RWPE1 (cell line): Measurements from ENCODE around the gene G3BP1.

ENCODE experiments used
- CTCF ChIA-PET: fragments of 350-600 bp; sonication (Branson Sonifier 250); formaldehyde crosslinking; extraction: SDS; loops from one replicate; lab custom pipeline; 2021; lab: Yijun Ruan, JAX
- POLR2A ChIA-PET: fragments of 400-600 bp; formaldehyde crosslinking; extraction: SDS; loops from one replicate; lab custom pipeline; 2020; ENCODE audit warnings: antibody characterized with exemption; ENCODE audit not compliant: low non-redundant PET; lab: Yijun Ruan, JAX
- DNase-seq: peaks from one replicate; pipeline ENCODE4 v3.0.0; 2012; ENCODE audit warnings: low spot score
- H3K27ac ChIP-seq: fragments of 450-650 bp; 2 replicates; pipeline ENCODE4 v1.5.1; 2017
- CTCF ChIP-seq: fragments of 450-650 bp; conservative IDR thresholded peaks from 2 replicates; pipeline ENCODE4 v1.5.1; 2017; ENCODE audit warnings: low read depth, mild to moderate bottlenecking

G3BP1 gene

GRCh38 chr5:151740958-151741373 is 30.8 kb upstream of the G3BP1 start:
- H3K27ac ChIP-seq = peak overlapping the region; percentile 95
- ChIA-PET POLR2A (interaction anchor here (0.8 kb wide), 1 partner anchor 30 kb away, joined by 3 read pairs; no protein-coding TSS in a partner anchor), CTCF (interaction anchor here (0.6 to 5.8 kb wide), 19 partner anchors 10 to 242 kb away, joined by 3 to 84 read pairs (median 3); partner anchors contain the start of gene G3BP1)
- peak; percentile 67 for TF ChIP-seq CTCF
- DNase-seq = peak; percentile 72

GRCh38 chr5:151741678-151742423 is 29.9 kb upstream of the G3BP1 start:
- CTCF ChIA-PET = interaction anchor here (0.6 to 5.8 kb wide), 18 partner anchors 9 to 1341 kb away, joined by 3 to 84 read pairs (median 4); partner anchors contain the start of gene G3BP1
- POLR2A ChIA-PET = interaction anchor here (0.6 to 0.8 kb wide), 2 partner anchors 29 to 111 kb away, joined by 3 read pairs; no protein-coding TSS in a partner anchor
- DNase-seq = peak; percentile 78
- H3K27ac ChIP-seq = peak overlapping the region; percentile 95
- TF ChIP-seq CTCF = no peak

GRCh38 chr5:151742870-151743294 is 28.9 kb upstream of the G3BP1 start:
- CTCF ChIA-PET = interaction anchor here (0.7 to 5.8 kb wide), 4 partner anchors 25 to 172 kb away, joined by 3 to 84 read pairs (median 4); no protein-coding TSS in a partner anchor
- peak; percentile 79 for DNase-seq
- POLR2A ChIA-PET = no interaction called here
- peak; percentile 64 for TF ChIP-seq CTCF
- peak overlapping the region; percentile 56 for H3K27ac ChIP-seq

- H3K27ac ChIP-seq = no peak overlapping the region
- ChIA-PET CTCF (interaction anchor here (5.8 kb wide), 1 partner anchor 84 kb away, joined by 84 read pairs; no protein-coding TSS in a partner anchor), POLR2A (interaction anchor here (0.5 kb wide), 1 partner anchor 50 kb away, joined by 11 read pairs; no protein-coding TSS in a partner anchor)
- no peak for TF ChIP-seq CTCF
- no peak for DNase-seq
Observed at GRCh38 chr5:151743530-151743929, 28.2 kb upstream of the G3BP1 start.

- peak overlapping the region; percentile 89 for H3K27ac ChIP-seq
- ChIA-PET POLR2A (no interaction called here), CTCF (interaction anchor here (0.6 to 1.1 kb wide), 3 partner anchors 86 to 297 kb away, joined by 3 to 4 read pairs (median 3); no protein-coding TSS in a partner anchor)
- TF ChIP-seq CTCF = no peak
- DNase-seq = peak; percentile 97
Observed at GRCh38 chr5:151745071-151745705, 26.6 kb upstream of the G3BP1 start.

- no peak for TF ChIP-seq CTCF
- POLR2A ChIA-PET = interaction anchor here (0.6 kb wide), 2 partner anchors 7 to 21 kb away, joined by 4 read pairs; partner anchors contain the start of gene G3BP1
- CTCF ChIA-PET = no interaction called here
- peak overlapping the region; percentile 35; the same call in 1 of the 2 replicates for H3K27ac ChIP-seq
- no peak for DNase-seq
Observed at GRCh38 chr5:151750121-151750520, 21.6 kb upstream of the G3BP1 start.
